GM18867 (cell line): ENCODE measurements around the gene FPGT.
"Not testable (repeated sequence)": the region's sequence is repeated elsewhere in the genome, so short reads cannot be mapped to it uniquely, and the experiment has no call there.

Experiments used
- ATAC-seq: cut with Tn5 transposase; IDR thresholded peaks from one replicate; pipeline ENCODE4 v1.9.1; 2021; ENCODE audit warnings: mild to moderate bottlenecking, moderate library complexity; ENCODE audit not compliant: unreplicated experiment

FPGT gene

GRCh38 chr1:74197657-74198552 lies at the start of gene FPGT, which contains the start of gene LRRIQ3:
FPGT (plus strand) TSS chr1:74198242; CDS start chr1:74198279, 37 bp downstream.
LRRIQ3 (minus strand) TSS chr1:74198176; CDS start chr1:74183684, 14,492 bp downstream.
- peak; percentile 94 for ATAC-seq

GRCh38 chr1:74160046-74160445 lies 38.0 kb upstream of the FPGT start:
- no peak for ATAC-seq

DNA sequence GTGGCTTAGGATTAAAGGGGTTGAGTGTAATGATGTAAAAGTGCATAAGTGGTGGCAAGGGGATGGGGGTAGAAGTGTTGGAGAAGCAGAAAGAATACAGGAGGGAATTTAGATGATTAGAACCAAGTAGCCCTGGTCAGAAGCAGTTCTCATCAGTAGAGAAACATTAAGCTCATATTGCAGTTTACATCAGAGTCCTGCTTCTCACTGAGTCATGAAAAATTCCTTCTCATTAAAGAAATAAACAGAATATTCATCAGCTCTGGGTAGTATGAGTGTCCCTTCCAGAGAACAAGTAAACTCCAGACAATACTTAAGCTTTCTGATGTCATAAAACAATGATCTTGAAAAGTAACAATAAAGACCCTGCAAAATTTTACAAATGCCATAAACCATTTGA lies 36.5 kb upstream of the FPGT start:
- ATAC-seq, result no peak

- no peak for ATAC-seq
Measured at GRCh38 chr1:74162333-74162732, 35.7 kb upstream of the FPGT start.

GRCh38 chr1:74174423-74174822 lies 23.6 kb upstream of the FPGT start:
- not testable (repeated sequence) for ATAC-seq

DNA sequence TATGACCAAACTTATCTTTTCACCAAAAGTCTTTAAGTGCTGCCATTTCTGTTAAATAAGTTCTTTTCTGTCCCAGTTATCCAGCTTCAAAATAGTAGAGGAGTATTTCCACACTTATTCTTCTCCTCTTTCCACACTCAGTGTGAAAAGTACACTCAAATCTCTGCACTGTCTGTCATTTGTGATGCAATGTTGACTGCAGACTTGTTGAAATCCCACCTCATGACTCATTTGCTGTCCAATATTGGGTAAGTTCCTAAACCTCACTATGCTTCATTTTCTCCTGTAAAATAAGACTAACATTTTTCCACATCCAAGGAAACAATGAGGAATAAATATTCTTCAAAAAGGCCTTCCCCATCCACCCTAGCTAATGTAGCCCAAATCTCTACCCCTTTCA lies 17.6 kb upstream of the FPGT start:
- ATAC-seq, result no peak

- ATAC-seq, result no peak
Measured at GRCh38 chr1:74193908-74194307, 4.1 kb upstream of the FPGT start.

GRCh38 chr1:74195339-74195738 lies 2.7 kb upstream of the FPGT start:
- no peak for ATAC-seq

- ATAC-seq, result peak; percentile 4
Measured at GRCh38 chr1:74197255-74197654, 787 bp upstream of the FPGT start.

DNA sequence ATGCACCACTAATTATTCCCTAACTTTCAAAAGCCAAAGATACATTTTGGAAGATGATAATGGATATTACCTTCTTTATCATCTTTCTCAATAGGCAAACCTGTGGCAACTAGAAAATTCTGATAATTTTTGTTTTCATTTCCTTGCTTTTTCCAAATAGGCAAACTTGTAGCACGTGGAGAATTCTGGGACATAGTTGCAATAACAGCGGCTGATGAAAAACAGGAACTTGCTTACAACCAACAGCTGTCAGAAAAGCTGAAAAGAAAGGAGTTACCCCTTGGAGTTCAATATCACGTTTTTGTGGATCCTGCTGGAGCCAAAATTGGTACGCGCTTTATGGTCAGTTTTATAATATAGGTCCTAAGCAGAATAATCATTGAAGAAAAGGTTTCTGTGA lies 1.5 kb downstream of the FPGT start:
- ATAC-seq, result no peak

DNA sequence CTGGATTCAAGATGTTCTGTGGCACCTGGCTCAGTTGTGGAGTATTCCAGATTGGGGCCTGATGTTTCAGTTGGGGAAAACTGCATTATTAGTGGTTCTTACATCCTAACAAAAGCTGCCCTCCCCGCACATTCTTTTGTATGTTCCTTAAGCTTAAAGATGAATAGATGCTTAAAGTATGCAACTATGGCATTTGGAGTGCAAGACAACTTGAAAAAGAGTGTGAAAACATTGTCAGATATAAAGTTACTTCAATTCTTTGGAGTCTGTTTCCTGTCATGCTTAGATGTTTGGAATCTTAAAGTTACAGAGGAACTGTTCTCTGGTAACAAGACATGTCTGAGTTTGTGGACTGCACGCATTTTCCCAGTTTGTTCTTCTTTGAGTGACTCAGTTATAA lies 7.2 kb downstream of the FPGT start:
- ATAC-seq, result no peak

DNA sequence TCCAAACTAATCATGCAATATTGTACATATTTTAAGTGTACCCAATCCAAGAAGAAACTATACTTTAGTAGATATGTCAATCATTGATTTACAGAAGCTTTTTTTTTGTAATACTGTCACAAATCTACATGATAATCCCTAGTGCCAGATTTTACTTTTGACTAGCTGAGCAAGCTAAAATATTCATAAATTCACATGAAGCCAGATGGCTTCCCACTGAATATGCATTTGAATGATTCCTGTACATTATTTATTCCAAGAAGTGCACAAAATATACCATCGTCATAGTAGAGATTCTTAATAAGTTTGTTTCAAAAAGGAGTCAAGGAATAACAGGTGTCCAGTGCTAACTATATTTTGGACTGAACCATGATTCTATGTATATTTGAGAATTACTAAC lies 17.2 kb downstream of the FPGT start:
- no peak for ATAC-seq

GRCh38 chr1:74222701-74223100 lies 24.7 kb downstream of the FPGT start:
- no peak for ATAC-seq

DNA sequence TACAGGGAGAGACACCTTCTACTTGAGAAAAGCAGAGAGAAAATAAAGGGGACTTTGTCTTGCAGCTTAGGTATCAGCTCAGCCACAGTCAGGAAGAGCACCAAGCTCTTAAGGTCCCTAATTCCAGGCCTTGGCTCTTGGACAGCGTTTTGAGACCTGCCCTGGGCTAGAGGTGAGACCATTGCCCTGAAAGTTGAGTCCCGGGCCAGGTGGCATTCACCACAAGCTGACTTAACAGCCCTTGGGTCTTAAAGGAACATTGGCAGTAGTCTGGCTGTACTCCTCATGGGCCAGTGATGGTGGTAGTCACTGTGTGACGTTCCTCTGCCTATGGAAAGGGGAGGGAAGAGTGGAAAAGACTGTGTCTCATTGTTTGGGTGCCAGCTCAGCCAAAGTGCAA lies 25.4 kb downstream of the FPGT start:
- no peak for ATAC-seq

DNA sequence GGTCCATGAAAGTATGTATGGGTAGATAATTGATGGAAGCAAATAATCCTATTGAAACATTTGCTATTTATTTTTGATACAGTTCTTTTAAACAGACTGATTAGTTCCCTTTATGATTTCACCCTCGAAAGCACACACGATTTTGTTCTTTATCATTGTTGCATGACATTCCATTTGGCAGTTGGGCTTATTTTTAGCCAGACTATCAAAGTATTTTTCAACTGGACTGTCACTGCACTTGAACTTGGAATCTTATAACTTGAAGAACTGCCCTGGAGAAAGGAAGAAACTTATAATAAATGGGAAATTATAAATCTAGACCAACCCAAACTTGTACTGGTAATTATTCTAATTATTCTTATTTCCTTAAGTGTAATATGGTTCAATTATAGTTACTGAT lies 37.1 kb downstream of the FPGT start, which contains the start of gene TNNI3K:
TNNI3K (plus strand) TSS at position 235 of the 400 bp plus-strand sequence; CDS start at position 300, 65 bp downstream.
- no peak for ATAC-seq

GRCh38 chr1:74236440-74236839 lies 38.4 kb downstream of the FPGT start:
- no peak for ATAC-seq

DNA sequence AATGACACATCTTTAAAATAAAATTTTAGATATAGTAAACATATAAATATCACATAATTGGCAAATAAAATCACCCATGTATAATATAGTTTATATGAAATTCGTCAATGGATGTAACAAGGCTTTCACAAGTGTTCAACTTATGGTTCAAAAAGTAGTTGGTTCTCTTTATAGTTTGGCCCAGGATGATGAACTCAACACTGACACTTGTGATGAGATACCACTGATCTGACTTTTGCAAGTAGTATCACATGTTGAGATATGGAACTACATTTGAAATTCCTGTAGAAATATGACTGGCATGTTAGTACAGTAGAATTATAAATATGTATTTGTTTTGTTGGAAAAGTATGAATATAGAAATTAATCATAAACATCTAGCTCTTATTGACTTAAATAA lies 39.0 kb downstream of the FPGT start:
- no peak for ATAC-seq

DNA sequence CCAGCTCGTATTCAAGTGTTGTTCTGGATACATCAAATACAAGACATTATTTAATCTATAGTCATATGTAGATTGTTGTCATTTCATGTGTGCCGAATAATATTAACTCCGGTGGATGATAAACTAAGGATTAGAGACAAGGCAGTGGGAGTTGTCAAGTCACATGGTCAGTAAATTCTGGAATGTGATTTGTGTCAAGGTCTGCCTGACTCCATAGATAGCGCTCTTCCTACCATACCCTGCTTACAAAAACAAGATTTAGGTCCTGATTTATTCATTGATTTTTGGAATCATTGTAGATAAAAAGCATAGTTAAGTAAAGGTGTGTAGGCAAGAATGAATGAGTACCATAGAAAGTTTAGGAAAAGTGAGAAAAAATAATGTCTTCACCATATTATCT lies 39.7 kb downstream of the FPGT start:
- no peak for ATAC-seq

GRCh38 chr1:74245168-74245772 lies 47.2 kb downstream of the FPGT start:
- ATAC-seq, result no peak

GRCh38 chr1:74246315-74246714 lies 48.3 kb downstream of the FPGT start:
- no peak for ATAC-seq

DNA sequence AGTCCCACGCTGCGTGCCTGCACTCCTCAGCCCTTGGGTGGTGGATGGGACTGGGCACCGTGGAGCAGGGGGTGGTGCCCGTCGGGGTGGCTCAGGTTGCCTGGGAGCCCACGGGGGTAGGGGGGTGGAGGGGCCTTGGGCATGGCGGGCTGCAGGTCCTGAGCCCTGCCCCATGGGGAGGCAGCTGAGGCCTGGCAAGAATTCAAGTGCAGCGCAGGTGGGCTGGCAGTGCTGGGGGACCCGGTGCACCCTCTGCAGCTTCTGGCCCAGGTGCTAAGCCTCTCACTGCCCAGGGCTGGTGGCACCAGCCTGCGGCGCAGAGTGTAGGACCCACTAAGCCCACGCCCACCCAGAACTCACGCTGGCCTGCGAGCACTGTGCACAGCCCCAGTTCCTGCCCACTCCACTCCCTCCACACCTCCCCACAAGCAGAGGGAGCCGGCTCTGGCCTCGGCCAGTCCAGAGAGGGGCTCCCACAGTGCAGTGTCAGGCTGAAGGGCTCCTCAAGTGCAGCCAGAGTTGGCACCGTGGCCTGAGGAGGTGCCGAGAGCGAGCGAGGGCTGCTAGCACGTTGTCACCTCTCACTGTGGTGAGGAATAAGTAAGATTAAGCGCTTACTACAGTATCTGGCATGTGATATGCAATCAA lies 50.0 kb downstream of the FPGT start:
- no peak for ATAC-seq
